Left lobe of liver (tissue), 2 donors: ENCODE data around the gene GRID2. TPM values are rescaled to one million over a fixed set of nuclear protein-coding genes. Genes with fewer than 3 reads are reported as not detected.

Source experiments
- ATAC-seq: fragments of 200-7000 bp; cut with Tn5 transposase; one replicate; pipeline ENCODE4 v1.9.1; 2020; ENCODE audit warnings: mild to moderate bottlenecking, moderate library complexity
- DNase-seq: peaks from one replicate; pipeline ENCODE4 v3.0.0-alpha.2; 2020; ENCODE audit warnings: low spot score
- total RNA-seq: library from RNA; stranded (reverse); gene quantifications from one replicate; pipeline ENCODE4 v1.2.1, GENCODE V29; 2021
- donor health status: DM: no; HTN: no; CAD: no; lungs with moderate emphysema.
- donor health status: DM: no; HTN: yes; CAD: no.

Gene GRID2
- total RNA-seq, 1 donor from 2014 or later: not detected

DNA sequence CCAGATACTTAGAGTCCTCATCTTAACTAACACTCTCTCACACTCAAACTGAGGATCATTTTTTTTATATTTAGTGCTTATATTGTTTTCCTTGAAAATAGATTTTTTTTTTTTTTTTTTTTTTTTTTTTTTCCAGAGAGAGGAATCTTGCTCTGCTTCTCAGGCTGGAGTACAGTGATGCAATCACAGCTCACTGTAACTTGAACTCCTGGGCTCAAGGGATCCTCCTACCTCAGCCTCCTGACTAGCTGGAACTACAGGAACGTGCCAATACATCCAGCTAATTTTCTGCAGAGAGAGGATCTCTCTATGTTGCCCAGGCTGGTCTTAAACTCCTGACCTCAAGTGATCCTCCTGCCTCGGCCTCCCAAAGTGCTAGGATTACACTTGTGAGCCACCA, 874.5 kb downstream of the GRID2 start:
- ATAC-seq (no peak), DNase-seq (no peak)

DNA sequence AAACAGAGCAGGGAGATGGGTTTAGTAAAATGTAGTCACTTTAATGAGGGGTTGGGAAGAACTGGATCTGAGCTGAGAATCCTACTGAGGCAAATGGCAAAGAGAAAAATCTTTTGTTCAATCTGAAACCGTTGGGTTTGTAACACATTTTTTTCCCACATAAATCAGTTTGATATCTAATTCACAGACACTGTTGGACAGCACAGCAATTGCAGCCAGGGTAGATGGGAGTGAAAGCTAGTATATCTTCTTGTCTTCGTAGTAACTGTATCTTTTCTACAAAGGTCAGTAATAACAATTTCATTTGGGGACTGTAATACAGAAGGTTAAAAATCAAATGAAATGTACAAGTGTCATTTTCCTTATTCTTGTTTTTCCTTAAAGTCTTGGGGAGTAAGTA, 875.3 kb downstream of the GRID2 start:
- ATAC-seq: no peak
- DNase-seq: no peak

DNA sequence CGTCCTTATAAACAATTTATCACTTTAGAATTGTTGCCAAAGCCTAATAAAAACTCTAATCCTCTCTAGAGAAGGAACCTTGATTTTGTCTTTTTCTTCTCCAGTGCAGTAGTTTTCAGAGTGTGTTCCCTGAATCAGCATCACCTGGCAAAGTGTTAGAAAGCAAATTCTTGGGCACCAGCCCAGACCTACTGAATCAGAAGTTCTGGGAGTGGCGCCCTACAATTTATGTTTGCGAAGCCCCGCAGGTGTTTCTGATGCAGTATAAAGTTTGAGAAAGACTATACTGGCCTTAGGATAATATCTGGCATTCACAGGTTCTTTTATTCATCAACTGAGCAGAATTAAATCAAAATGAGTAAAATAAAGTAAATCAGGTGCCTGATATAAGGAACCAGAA, 879.0 kb downstream of the GRID2 start:
- ATAC-seq: no peak
- no peak for DNase-seq

DNA sequence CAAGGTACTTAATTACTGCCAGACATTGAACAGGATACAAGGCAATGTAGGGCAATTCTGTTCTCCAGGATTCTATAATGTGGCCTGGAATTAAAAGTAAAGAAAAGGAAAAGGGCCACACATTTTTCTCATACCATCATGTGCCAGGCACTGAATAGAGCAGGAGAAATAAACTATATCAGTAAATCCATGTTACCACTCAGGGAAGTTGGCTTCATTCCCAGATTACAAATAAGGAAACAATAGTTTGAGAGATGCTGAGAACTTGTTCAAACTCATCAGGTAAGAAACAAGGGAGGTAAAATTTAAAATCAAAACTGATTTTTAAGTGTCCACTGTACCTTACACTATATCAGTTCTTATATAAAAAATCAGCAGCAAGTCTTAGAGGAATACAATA, 879.8 kb downstream of the GRID2 start:
- DNase-seq (no peak), ATAC-seq (no peak)

DNA sequence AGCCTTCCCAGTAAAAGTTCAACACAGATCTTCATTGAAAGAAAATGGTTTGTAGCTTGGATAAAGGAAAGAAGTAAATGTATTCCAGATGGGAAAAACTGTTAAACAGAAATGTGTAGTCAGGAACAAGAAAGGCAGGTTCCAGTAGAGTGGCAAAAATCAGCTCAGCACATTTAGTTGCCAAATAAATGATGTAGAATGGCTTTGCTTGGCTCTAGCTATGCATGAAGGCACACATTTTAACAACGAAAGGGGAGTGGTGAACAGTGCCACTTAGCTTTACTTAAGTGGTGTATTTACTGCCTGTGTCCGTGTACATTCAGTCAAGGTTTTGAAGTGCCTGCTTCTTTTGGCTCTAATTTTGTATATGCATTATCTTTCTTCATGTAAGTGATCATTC, 880.3 kb downstream of the GRID2 start:
- DNase-seq: no peak
- no peak for ATAC-seq

DNA sequence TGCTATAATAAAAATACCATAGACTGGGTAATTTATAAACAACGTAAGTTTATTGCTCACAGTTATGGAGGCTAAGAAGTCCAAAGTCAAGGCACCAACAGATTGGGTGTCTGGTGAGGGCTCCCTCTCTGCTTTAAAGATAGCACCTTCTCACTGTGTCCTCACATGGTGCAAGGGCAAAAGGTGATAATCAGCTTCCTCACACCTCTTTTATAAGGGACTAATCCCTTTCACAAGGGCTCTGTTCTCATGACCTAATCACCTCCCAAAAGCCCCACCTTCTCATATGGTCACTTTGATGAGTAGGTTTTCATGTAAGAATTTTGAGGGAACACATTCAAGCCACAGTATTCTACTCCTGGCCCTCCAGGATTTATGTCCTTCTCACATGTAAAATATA, 883.1 kb downstream of the GRID2 start:
- ATAC-seq (no peak), DNase-seq (no peak)

DNA sequence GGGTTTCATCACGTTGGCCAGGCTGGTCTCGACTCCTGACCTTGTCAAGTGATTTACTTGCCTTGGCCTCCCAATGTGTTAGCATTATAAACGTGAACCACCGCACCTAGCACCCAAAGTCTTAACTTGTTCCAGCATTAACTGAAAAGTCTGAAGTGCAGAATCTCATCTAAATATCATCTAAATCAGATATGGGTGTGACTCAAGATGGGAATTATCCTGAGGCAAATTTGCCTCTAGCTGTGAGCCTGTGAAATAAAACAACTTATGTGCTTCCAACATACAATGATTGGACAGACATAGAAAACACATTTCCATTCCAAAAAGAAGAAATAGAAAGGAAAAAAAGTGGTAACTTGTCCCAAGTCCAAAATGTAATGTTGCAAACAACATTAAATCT, 883.7 kb downstream of the GRID2 start:
- no peak for ATAC-seq
- DNase-seq: no peak

DNA sequence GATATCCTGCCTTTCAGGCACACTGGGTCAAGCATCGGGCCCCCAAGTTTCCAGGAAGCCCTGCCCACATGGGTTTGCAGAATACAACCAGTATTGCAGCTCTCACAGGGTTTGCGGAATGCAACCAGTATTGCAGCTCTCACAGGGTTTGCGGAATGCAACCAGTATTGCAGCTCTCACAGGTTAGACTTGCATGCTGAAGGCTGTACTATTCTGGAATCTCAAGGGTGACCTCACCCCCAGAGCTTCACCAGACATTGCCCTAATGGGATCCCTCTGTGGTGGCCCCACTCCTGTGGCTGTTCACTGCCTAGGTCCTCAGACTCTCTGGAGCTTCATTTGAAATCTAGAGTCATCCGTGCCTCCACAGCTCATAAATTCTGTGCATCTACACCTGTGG, 884.1 kb downstream of the GRID2 start:
- DNase-seq: no peak
- no peak for ATAC-seq

DNA sequence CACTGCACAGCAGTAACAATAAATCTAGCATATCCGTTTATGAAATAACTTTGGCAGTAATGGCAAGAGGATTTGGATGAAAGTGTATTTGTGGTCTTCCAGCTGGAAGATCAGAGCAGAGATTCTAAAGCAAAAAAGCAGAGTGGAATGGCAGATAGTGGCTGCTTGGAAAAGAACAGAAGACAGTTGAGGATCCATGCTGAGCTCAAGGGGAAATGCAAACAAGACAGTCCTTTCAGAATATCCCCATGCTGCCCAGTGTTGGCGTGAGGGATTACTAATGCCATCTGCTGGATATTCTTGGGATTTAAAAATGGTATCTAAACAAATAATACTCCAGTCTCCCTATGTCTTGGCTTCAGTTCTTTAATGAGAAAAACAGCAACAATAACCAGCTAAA, 895.7 kb downstream of the GRID2 start:
- no peak for DNase-seq
- ATAC-seq: peak; percentile 93

DNA sequence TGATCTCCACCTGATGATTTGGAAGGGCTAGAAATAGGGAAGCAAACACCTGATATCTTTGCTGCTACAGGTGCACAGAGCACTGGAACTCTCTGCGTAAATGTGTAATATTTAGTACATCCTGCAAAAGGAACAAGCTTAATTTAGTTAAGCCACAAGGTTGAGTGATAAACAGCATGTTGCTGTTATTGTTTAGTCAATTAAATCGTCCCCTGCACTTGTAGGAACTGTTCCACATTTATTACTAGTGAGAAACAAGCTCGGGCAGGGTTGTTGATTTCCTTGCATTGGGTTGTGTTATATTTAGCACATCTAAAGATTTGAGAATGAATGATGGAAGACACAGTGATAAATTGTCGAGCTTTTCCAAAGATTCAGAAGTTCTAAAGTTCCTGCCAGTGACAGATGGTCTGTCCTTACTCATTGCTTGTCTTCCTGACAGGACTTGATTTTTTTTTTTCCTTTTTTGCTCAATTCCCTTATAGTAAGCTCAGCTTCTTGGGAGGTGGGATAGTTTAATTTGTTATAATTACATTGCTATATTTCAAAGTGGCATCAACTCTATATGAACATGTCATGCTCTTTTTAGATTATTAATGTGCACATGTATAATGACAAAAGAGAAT, 897.8 kb downstream of the GRID2 start:
- ATAC-seq (no peak), DNase-seq (no peak)

DNA sequence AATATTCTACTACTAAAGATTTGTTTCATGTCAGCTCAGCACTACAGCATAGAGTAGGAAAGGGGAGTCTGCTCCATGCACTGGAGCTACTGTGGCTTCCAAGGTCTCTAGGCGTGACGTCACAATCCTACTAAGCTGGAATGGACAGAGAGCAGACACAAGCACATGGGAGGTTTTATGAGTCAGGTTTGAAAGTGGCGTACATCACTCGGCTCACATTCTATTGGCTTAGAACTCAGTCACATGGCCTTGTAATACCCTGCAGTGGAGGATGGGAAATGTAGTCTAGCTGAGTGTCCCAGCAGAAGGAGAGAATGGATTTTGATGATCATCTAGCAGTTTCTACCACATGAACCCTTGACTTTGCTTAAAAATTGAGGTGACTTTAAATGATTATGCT, 899.9 kb downstream of the GRID2 start:
- no peak for ATAC-seq
- DNase-seq: no peak

DNA sequence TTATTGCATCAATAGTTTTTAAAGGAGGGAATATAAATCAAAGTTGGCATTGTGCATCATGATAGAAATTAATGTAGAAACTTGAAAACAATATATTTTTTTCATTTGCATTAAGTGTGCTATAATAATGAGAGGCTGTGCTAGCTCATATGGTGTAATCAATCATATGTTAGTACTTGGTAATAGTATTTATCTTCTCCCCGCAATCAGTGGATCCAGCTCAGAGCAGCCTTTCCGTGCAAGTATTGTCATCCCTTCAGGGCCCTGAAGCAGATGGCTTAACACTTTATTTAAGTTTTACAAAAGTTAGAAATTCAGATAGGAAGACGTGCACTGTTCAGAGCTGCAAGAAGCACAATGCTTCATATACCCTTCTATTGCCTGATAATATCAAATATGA, 908.5 kb downstream of the GRID2 start:
- no peak for ATAC-seq
- DNase-seq: no peak

DNA sequence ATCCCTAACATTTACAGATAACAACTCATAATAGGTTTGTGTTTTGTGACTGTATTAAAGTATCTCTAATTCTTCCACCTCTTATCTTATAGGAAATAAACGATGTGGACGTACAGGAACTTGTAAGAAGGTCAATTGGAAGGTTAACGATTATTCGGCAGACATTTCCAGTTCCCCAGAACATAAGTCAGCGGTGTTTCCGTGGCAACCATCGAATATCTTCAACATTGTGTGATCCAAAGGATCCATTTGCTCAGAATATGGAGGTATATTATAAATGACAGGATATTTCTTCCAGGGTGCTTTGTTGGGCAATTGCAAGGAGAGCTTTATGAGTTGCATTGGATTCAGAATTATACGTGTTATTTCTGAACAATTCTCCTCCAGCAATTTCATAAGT, 912.9 kb downstream of the GRID2 start:
- ATAC-seq: no peak
- DNase-seq: no peak

DNA sequence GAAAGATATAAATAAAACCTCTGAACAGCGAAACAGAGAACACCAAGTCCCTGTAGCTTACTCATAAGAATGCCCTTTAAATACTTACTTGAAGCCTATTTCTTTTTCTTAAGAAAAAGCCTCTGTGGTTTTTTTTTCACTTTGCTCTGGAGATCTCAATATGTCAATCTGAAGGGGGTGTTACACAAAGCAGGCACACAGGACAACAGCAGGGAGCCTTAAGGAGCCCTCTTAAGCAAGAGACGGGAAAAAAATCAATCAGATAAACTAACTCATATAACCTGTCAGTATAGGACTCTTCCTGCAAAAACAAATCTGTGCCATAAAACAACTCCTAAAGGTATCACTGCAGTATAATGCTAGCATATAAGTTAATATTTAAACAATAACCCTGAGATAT, 913.7 kb downstream of the GRID2 start:
- ATAC-seq (no peak), DNase-seq (no peak)

DNA sequence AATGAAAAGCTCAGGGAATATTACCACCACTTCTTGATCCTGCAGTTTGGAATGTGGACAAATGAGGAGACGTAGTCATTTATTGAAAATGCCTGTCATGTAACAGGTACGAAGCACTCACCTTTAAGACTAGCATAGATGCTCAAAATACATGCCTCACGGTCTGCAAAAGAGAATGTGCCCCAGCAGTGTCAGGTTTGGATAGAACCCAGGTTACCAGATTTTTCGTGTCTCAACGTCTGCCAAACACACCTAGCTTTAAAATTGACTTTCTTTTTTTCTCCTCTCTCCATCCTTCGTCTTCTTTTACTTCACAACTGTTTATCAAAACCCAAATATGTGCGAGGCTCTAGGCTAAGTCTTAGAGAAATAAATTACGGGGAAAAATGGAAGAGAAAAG, 918.0 kb downstream of the GRID2 start:
- ATAC-seq (no peak), DNase-seq (no peak)

DNA sequence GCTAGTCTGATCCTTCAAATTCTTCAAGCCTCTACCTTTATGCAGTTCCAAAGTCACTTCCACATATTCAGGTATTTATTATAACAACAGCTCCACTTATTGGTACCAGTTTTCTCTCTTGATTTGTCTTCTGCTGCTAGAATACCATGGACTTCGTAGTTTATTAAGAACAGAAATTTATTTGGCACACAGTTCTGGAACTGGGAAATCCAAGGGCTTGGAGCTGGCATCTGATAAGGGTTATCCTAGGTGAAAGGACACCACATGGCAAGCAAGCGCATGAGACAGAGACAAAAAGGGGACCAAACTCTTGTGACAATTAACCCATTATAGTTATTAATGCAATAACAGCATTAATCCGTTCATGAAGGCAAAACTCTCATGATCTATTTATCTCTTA, 924.3 kb downstream of the GRID2 start:
- no peak for DNase-seq
- no peak for ATAC-seq

DNA sequence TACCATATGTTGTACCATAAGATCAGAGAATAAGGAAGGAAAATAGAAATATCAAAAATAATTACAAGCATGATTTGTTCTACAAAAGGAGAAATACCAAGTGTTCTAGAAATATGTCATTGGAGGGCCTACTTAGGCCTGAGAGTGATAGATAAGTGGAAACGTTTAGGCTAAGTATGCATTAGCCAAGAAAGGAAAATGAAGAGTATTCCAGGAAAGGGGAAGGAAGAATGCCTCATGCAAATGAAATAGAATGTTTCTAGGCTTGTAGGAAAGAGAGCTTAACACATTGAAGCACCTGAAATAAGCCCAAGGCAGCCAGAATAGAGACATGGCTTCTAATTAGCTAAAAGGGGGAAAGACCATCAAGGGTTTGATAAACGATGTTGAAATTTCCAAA, 929.1 kb downstream of the GRID2 start:
- DNase-seq (no peak), ATAC-seq (no peak)

DNA sequence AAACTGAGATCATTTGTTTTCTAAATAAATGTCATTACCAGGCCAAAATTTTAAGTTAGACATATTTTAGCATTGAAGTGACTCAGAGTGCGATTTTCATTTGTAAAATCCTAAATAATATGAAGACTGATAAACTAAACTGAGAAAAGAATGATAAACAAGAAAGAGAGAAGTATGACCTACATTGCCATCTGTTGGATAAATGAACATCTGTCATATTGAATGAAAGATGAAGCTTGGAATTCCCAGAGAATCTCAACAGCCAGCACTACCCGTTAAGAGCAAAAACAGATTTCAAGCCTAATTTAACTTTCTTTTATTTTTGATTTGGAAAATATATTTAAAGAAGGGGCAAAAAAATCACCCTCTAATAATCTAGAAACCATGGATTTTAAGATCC, 933.8 kb downstream of the GRID2 start:
- no peak for DNase-seq
- no peak for ATAC-seq

DNA sequence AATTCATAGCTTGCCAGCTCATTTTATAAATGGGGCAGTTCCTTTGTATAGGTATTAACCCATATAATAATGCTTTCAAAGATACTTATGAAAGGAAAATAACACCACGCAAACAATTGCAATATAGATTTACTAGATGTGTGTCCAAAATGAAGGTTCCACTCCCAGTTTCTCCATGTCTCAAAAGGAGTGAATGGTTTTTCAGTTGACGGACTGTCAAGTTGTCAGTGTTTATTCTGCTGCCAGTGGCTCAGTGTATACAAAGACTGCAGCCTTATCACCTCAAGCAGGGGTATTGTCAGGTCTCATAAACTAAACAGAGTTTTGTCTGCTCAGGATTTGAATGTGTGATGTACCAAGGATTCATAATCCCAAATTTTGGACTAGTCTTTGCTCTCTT, 939.5 kb downstream of the GRID2 start:
- ATAC-seq (no peak), DNase-seq (no peak)

DNA sequence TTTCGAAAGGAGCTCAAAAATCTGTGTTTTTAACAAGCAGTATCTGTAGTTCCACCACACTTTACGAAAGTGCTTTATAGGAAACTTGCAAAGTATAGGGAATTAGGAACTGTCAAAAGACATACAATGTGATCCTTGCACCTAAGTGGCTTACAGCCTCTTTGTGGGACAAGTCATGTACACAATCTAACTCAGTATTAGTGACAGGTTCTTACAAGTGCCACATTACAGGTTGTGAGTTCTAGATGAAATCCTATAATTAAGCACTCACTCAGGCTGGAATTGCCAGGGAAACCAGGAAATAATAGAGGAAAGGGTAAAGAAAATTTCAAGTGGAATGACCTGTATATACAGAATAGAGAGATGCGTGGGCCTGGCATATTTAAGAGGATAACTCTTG, 957.4 kb downstream of the GRID2 start:
- ATAC-seq (no peak), DNase-seq (no peak)

DNA sequence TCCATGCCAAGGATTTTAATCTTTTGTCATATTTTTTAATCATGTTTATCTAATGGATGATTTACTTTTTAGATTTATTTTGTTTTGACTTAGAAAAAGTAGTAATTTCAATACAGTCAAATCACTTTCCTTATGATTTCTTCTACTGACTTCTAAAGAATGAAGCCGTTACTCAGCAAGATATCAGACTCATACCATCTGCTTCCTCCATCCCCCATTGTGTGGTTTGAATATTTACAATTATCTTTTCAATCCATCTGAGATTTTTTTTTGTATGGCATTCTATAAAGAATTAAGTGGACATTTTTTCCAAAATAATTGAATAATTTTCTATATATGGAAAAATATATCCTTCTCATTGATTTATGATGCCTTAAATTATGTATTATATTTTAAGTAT, 959.4 kb downstream of the GRID2 start:
- no peak for DNase-seq

DNA sequence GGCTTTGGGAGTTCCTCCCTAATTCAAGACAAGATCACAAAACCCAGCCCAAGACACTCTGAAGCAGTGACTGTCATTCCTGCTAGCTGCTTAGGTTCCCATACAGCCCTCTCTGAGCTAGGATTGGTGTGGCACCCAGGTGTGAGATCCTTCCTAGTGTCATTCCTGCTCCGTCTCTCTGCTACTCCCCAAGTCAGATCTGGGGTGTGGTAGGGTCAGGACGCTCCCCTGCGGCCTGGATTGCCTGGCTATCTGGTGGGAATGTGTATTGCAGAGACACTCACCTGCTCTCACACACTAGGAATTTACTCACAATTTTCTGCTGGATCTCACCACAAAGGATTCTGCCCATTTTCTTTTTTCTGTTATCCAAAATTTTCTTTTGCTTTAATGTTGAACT, 964.0 kb downstream of the GRID2 start:
- no peak for ATAC-seq
- DNase-seq: no peak

More for the DNA sequence above, 959.4 kb downstream of the GRID2 start:
- no peak for ATAC-seq

DNA sequence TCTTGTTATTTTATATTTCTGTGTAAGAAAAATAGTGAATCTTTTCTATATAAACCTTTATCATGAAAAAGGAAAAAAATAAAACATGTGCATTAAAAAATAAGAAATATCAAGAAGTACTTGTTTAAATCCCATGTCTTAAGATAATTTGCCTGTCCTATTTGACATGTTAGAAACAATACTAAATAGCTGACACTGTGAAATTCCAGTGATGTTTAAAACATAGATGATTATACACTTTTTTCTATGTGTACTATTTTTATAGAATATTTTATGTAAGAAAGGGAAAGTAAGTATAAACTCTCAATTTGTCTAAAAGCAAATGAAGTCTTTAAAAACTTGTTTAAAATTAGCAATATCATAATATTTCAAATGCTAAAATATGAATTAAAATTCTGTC, 981.6 kb downstream of the GRID2 start:
- ATAC-seq (no peak), DNase-seq (no peak)

DNA sequence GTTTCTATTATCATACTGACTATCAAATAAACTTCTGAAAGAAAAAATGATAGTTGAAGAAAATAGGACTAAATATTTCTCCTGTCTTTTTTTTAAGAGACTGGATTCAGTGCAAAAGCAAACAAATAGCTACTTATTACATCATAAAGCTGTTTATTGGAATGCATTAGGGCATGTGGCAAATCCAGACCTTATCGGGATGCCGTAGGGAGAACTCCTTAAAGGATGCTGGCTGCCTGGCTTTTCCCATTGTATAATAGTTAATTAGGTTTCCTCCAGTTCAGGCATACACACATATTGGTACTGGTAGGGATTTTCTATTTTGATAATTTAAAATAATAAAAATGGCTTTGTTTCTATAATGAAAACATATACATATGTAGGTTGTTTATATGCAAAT, 985.5 kb downstream of the GRID2 start:
- DNase-seq: no peak
- ATAC-seq: no peak
